GM12892 (cell line): Measurements from ENCODE around the gene TSGA10IP.

ENCODE experiments used
- POLR2A ChIP-seq: IDR thresholded peaks from 2 replicates; pipeline ENCODE4 v1.6.1; 2011; ENCODE audit warnings: low read depth, low read length, control low read depth
- POLR2AphosphoS5 ChIP-seq: IDR thresholded peaks from 2 replicates; pipeline ENCODE4 v1.6.1; 2011; ENCODE audit warnings: low read depth, low read length, control low read depth

GRCh38 chr11:65973439-65974110 is 28.3 kb downstream of the TSGA10IP start:
- TF ChIP-seq POLR2A (no peak), POLR2AphosphoS5 (no peak; the same call in 1 of the 2 replicates)
